Loucy (cell line): ENCODE results near the gene CCL18.

Source experiments
- CTCF ChIP-seq: fragments of 200-600 bp; sonication (generic); conservative IDR thresholded peaks from 2 replicates; pipeline ENCODE4 v1.5.1; 2014; ENCODE audit warnings: mild to moderate bottlenecking, antibody characterized with exemption, low read length
- EZH2phosphoT487 ChIP-seq: fragments of 200-600 bp; IDR thresholded peaks from 2 replicates; pipeline ENCODE4 v1.6.1; 2018; ENCODE audit warnings: antibody characterized with exemption, mild to moderate bottlenecking, moderate library complexity, borderline replicate concordance

GRCh38 chr17:36092230-36092629 is 28.2 kb downstream of the CCL18 start:
- no peak for TF ChIP-seq EZH2phosphoT487
- no peak for TF ChIP-seq CTCF
